SH-SY5Y (cell line): ENCODE measurements around the gene VWA3B.

Experiments used
- GATA2 ChIP-seq: IDR thresholded peaks from 2 replicates; pipeline ENCODE4 v1.6.1; 2011; ENCODE audit warnings: mild to moderate bottlenecking, low read depth, low read length
- GATA3 ChIP-seq: IDR thresholded peaks from 2 replicates; pipeline ENCODE4 v1.6.1; 2011; ENCODE audit warnings: low read depth, mild to moderate bottlenecking, low read length, moderate library complexity

The VWA3B gene

GRCh38 chr2:98308532-98308931 lies 221.6 kb downstream of the VWA3B start:
- TF ChIP-seq GATA2 (no peak), GATA3 (no peak)

DNA sequence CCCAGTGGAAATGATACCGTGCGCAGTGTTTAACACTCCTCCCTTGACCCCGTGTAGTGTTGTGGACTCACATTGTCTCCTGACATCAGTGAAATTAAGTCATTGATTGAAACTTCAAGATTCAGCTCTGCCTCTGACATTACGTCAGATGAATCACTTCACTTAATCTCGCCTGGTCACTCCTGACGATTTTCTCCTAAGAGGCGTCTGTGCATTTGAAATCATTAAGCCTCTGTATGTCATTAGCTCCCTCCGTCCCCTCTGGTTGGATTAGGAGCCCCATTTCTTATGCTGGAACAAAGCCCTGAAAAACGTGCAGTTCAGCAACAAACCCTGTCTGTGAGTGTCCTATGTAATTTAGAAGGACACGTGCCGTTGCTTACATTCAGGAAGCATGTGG lies 222.6 kb downstream of the VWA3B start:
- TF ChIP-seq GATA2 (no peak), GATA3 (no peak)

DNA sequence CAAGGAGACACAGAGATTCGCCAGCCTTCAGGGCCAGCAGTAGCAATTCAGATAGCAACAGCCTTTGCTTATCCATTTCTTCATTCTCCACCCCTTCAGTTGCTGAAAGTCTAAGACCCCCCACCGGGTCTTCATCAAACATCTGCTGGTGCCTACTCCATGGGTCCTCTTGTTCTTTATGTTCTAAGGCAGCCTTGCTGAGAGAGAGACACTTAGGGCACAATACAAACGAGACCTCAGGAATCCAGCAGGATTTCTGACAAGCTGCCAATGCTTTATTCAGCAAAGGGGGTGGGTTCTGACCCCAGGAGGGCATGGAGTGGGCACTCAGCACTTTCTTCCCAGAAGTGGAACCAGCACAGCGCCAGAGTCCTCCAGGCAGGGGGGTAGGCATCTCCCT lies 223.0 kb downstream of the VWA3B start:
- TF ChIP-seq GATA3 (no peak), GATA2 (no peak)

GRCh38 chr2:98311090-98311489 lies 224.1 kb downstream of the VWA3B start:
- TF ChIP-seq GATA2 = no peak
- TF ChIP-seq GATA3 = no peak

DNA sequence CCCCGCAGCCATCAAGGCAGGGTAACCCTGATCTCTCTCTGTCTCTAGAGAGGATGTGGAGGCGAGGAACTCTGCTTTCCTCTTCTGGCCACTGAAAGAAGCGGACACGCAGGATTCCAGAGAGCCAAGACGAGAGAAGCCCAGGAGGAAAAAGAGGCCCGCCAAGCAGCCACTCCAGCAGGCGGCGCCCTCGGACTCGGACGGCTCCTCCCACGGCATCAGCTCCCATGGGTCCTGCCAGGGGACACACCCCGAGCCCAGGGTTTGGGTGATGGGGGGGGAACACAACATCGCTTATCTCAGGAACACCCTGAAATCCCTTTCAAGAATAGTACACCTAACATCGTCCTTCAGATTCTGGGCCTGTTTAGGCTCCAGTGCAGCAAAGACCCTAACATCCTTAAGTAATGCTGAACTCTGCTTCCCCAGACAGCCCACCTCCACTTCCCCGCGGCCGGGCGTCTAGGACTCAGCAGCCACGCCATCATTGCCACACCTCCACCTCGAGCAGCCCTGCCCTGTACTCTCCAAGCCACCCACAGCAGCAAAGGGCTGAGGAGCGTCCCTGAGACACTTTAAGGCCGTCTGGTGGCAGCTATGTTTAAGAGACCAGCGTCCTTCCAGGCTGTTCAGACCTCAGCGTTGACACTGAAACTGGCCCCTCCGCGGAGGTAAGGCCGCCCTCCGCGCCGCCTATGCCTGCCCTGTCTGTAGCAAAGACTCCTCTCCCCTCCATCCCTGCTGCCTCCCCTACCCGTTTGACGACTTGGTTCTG lies 225.0 kb downstream of the VWA3B start:
- TF ChIP-seq GATA3 = no peak

GRCh38 chr2:98313492-98314250 lies 226.7 kb downstream of the VWA3B start:
- no peak for TF ChIP-seq GATA2
- TF ChIP-seq GATA3 = no peak

DNA sequence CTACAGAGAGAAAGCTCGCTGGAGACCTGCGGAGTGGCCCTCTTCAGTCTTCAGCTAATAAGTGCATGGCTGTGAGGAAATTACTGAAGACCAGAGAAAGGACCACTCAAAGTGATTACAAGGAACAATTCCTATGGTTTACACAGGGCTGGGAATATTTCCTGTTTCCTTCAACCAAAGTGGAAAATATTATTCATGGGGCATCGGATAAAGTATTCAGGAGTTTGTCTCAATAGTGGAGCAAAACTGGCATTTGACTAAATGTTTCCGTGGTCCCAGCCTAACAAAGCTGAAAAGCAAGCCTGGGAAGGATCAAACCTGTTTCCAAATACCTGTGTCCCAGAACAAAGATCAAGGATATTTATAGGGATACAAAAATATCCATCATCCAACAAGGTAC lies 227.3 kb downstream of the VWA3B start:
- TF ChIP-seq GATA2 = no peak
- TF ChIP-seq GATA3 = no peak

- TF ChIP-seq GATA2 = no peak
- TF ChIP-seq GATA3 = no peak
Observed at GRCh38 chr2:98315957-98316356, 229.0 kb downstream of the VWA3B start.

- TF ChIP-seq GATA2 (no peak), GATA3 (no peak)
Observed at GRCh38 chr2:98317214-98317613, 230.2 kb downstream of the VWA3B start.

GRCh38 chr2:98324181-98324580 lies 237.2 kb downstream of the VWA3B start:
- no peak for TF ChIP-seq GATA2

GRCh38 chr2:98327776-98328175 lies 240.8 kb downstream of the VWA3B start:
- TF ChIP-seq GATA3 = no peak
- no peak for TF ChIP-seq GATA2

GRCh38 chr2:98329549-98329948 lies 242.6 kb downstream of the VWA3B start:
- TF ChIP-seq GATA3 (no peak), GATA2 (no peak)

GRCh38 chr2:98332989-98333388 lies 246.0 kb downstream of the VWA3B start:
- TF ChIP-seq GATA3 (no peak), GATA2 (no peak)

DNA sequence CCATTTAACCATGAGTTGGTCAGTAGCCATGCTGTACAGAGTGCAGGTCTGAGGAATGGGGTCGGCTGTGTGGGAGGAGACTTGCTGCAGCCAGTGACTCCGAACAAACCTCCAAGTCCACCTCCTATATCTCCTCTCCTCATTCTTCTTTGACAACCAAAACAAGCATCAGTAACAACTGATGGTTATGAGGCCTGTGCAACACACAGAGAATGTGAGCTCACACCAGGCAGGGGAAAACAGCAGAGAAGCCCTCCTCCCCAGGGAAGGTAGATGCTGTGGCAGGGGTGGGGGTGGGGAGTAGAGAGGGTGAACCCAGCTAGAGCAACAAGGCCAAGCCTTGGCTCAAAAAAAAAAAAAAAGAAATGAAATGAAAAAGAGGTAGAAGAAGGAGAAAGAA lies 247.0 kb downstream of the VWA3B start:
- TF ChIP-seq GATA3 = no peak
- no peak for TF ChIP-seq GATA2

DNA sequence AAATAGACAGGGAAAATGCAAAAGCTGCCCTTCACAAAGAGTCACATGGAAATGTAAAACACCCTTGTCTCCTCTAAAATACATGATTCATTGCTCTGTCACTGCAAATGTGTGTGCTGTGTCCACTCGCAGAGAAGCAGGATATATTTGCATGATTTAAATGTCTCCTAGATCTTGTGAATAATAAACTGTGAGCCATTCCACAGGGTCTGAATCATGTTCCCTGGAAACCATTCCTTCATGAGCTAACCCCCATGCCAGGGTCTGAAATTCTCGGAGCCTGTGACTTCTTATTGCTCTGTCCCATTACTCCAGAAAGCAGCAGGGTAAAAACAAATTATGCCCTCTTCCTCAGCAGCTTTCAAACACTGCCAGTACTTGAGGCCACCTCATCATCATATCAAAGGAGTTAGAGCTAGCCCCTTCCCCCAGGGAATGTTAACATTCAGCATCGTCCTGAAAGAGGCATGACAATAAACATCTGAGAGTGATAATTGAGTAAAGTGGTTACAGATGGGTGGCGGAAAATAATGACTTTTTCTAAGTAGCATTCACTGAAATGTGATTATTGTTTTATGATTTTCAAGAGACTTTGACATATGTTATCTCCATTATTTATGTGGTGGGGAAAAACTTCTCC lies 247.6 kb downstream of the VWA3B start:
- TF ChIP-seq GATA2 = no peak; the same call in 1 of the 2 replicates
